Cardiac fibroblast (primary cell): ENCODE measurements around the gene MAP3K1.
"Not testable (repeated sequence)": the region's sequence is repeated elsewhere in the genome, so short reads cannot be mapped to it uniquely, and the experiment has no call there.

Experiments
- DNase-seq, 2 donors: peaks; one replicate each; pipeline versions ENCODE4 v3.0.0 to v3.0.0-alpha.2; 2010; ENCODE audit warnings: low read depth in 2 of 2
- H3K4me3 ChIP-seq, 2 donors: replicated peaks in 1 of 2; 1 replicate in 1 of 2; 2 replicates in 1 of 2; pipeline ENCODE4 v1.5.1; 2011; ENCODE audit warnings: low read depth in 2 of 2, low read length in 2 of 2, mild to moderate bottlenecking in 2 of 2, moderate library complexity in 1 of 2
- CTCF ChIP-seq: IDR thresholded peaks from one replicate; pipeline ENCODE4 v1.5.1; 2011; ENCODE audit warnings: low read depth, mild to moderate bottlenecking, low read length, inconsistent platforms

The MAP3K1 gene

GRCh38 chr5:56815658-56816545, 553 bp downstream of the MAP3K1 start:
- peak overlapping the region; percentile 74 to 77 for H3K4me3 ChIP-seq

GRCh38 chr5:56816546-56817081, 1.3 kb downstream of the MAP3K1 start:
- H3K4me3 ChIP-seq: peak overlapping the region; percentile 74 to 77
- no peak for TF ChIP-seq CTCF
- DNase-seq: peak; percentile 48 to 67

More at GRCh38 chr5:56815658-56816545, 553 bp downstream of the MAP3K1 start:
- TF ChIP-seq CTCF: no peak
- no peak for DNase-seq

GRCh38 chr5:56817263-56818014, 2.1 kb downstream of the MAP3K1 start:
- TF ChIP-seq CTCF: no peak
- peak in 1 of 2 donors; percentile 22 for DNase-seq
- peak overlapping the region; percentile 74 to 77 for H3K4me3 ChIP-seq

GRCh38 chr5:56818450-56819037, 3.2 kb downstream of the MAP3K1 start:
- peak; percentile 57 to 64 for DNase-seq
- H3K4me3 ChIP-seq: peak overlapping the region in 1 of 2 donors; percentile 16
- TF ChIP-seq CTCF: peak; percentile 30

GRCh38 chr5:56819060-56819881, 3.9 kb downstream of the MAP3K1 start:
- H3K4me3 ChIP-seq: peak overlapping the region in 1 of 2 donors; percentile 16
- no peak for TF ChIP-seq CTCF
- peak; percentile 25 to 44 for DNase-seq

- not testable (repeated sequence) for DNase-seq, H3K4me3 ChIP-seq
These were observed 6.5 kb downstream of the MAP3K1 start for GRCh38 chr5:56821868-56822267.
